Measurements from ENCODE around the gene GUCY2F. TPM values are rescaled to one million over a fixed set of nuclear protein-coding genes. Genes with fewer than 3 reads are reported as not detected.

GUCY2F gene
- total RNA-seq, 4 donors from 2014 or later = not detected

DNA sequence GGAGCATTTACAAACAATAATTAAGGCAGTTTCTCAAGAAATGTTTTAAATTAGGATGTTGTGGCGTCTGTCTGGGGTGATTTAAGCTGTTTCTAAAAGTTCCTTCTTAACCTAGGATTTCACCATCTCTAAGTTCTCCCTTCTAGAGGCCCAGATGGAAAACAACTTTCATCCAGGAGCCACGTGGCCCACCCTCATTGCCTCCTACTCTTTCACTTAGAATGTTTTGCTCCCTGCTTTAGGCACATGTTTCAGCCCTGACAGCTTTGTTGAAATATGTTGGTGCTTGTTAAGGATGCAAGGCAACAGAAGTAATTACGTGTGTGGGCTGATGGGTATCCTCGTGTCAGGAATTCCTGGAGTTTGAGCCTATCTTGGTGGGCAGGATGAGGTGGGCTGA, 131.3 kb downstream of the GUCY2F start:
- no peaks in the 10 kb centered on the region for H3K36me3 ChIP-seq
- H3K27me3 ChIP-seq = no peaks in the 10 kb centered on the region
- TF ChIP-seq POLR2A (IDR thresholded peaks at IDR 0.05) (no peak), CTCF (IDR thresholded peaks at IDR 0.05) (no peak)
- intact Hi-C loops (cut with DNase I) = no loop called here
- H3K9me3 ChIP-seq = no peaks in the 10 kb centered on the region
- H3K4me3 ChIP-seq (replicated peaks in 1 of 3) = no peak overlapping the region
- WGBS, 2 donors = 82 to 87% methylated on average over 4 of the region's 4 CpGs
- no peaks in the 10 kb centered on the region for H3K4me1 ChIP-seq
- no peak overlapping the region for H3K27ac ChIP-seq
- DNase-seq = no peak

DNA sequence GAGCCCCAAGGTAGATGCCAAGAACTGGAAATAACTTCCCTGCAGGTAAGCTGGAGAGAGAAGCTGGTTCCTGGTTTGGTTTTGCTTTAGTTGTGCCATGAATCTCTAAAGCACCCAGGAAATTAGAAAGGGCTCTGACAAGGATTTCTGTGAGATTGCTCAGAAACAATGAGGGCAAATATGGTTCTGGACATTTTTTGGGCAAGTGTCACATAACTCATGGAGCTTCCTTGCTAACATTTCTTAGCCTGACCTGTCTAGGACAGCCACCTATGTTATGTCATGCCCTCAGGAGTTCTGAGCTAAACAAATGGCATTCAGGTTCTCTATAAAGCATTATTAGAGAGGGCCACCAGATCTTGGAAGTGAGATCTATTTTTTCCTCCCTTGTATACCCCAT, 131.8 kb downstream of the GUCY2F start:
- intact Hi-C loops (cut with DNase I) = no loop called here
- Histone ChIP-seq H3K27me3 (no peaks in the 10 kb centered on the region), H3K27ac (no peak overlapping the region), H3K4me3 (replicated peaks in 1 of 3) (no peak overlapping the region), H3K4me1 (no peaks in the 10 kb centered on the region), H3K9me3 (no peaks in the 10 kb centered on the region), H3K36me3 (no peaks in the 10 kb centered on the region)
- no peak for DNase-seq
- TF ChIP-seq POLR2A (IDR thresholded peaks at IDR 0.05) = no peak

DNA sequence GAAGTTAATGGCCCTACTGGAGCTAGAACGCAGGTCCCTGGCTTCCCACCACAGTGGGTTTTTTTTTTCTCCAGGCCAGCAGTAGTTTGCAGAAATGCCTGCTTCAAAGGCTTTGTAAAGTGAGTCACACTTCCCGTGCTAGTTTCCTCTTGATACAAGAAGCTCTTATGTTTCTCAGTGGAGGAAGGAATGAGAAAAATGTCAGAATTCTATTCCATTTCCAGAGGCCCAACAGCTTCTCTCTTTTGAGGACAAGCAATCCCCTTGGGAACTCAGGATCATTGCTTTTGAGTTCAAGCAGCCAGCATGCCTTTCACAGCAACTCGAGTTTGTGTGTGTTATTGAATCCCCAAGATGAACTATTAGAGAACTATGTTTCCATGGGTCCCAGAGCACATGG, 134.3 kb downstream of the GUCY2F start:
- TF ChIP-seq POLR2A (IDR thresholded peaks at IDR 0.05) (no peak), CTCF (IDR thresholded peaks at IDR 0.05) (no peak)
- DNase-seq = no peak
- intact Hi-C loops (cut with DNase I) = no loop called here
- Histone ChIP-seq H3K4me1 (no peaks in the 10 kb centered on the region), H3K36me3 (no peaks in the 10 kb centered on the region), H3K4me3 (replicated peaks in 1 of 3) (no peak overlapping the region), H3K27me3 (no peaks in the 10 kb centered on the region), H3K9me3 (no peaks in the 10 kb centered on the region), H3K27ac (no peak overlapping the region)
- WGBS, 2 donors = 14 to 29% methylated on average over 2 to 3 of the region's 3 CpGs

GRCh38 chrX:109346491-109346890, 135.4 kb downstream of the GUCY2F start:
- Histone ChIP-seq H3K9me3 (no peaks in the 10 kb centered on the region), H3K27me3 (no peaks in the 10 kb centered on the region), H3K4me1 (no peaks in the 10 kb centered on the region), H3K36me3 (no peaks in the 10 kb centered on the region), H3K27ac (no peak overlapping the region), H3K4me3 (replicated peaks in 1 of 3) (no peak overlapping the region)
- WGBS, 2 donors = 95 to 100% methylated on average over 1 of the region's 1 CpG
- intact Hi-C loops (cut with DNase I) = no loop called here
- DNase-seq = no peak
- TF ChIP-seq POLR2A (IDR thresholded peaks at IDR 0.05) = no peak
- TF ChIP-seq CTCF (IDR thresholded peaks at IDR 0.05) = no peak

DNA sequence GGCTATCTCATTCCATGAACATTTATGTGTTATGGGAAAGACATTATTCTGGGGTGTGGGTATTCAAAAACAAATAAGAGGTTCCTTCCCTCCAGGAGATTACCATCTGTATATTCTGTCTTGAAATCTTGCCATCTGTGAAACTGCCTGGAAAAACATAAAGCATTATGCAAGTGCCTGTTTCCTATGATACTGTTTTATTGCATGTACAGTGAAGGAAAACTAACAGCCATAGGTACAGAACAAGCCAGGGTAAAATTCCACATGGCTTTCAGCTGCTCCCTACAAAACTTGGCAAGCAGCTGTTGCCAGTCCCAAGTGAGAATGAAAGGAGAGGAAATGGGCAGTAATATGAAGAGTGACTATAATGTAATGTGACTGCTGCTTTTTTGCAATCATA, 136.0 kb downstream of the GUCY2F start:
- no peaks in the 10 kb centered on the region for H3K4me1 ChIP-seq
- no peak for DNase-seq
- H3K9me3 ChIP-seq = no peaks in the 10 kb centered on the region
- no peaks in the 10 kb centered on the region for H3K36me3 ChIP-seq
- no peak overlapping the region for H3K27ac ChIP-seq
- no peaks in the 10 kb centered on the region for H3K27me3 ChIP-seq
- no peak overlapping the region for H3K4me3 ChIP-seq (replicated peaks in 1 of 3)
- intact Hi-C loops (cut with DNase I) = no loop called here
- TF ChIP-seq POLR2A (IDR thresholded peaks at IDR 0.05) (no peak), CTCF (IDR thresholded peaks at IDR 0.05) (no peak)

GRCh38 chrX:109344678-109345077, 137.2 kb downstream of the GUCY2F start:
- Histone ChIP-seq H3K4me1 (no peaks in the 10 kb centered on the region), H3K4me3 (replicated peaks in 1 of 3) (no peak overlapping the region), H3K27me3 (no peaks in the 10 kb centered on the region), H3K9me3 (no peaks in the 10 kb centered on the region), H3K36me3 (no peaks in the 10 kb centered on the region), H3K27ac (no peak overlapping the region)
- no peak for DNase-seq
- intact Hi-C loops (cut with DNase I) = no loop called here
- WGBS, 2 donors = 52 to 68% methylated on average over 3 of the region's 3 CpGs
- TF ChIP-seq POLR2A (IDR thresholded peaks at IDR 0.05) (no peak), CTCF (IDR thresholded peaks at IDR 0.05) (no peak)
